Upper lobe of right lung (tissue), 1 donor: ENCODE results near the gene LRIG3. TPM values are rescaled to one million over a fixed set of nuclear protein-coding genes. Genes with fewer than 3 reads are reported as not detected.

Experiments used
- ATAC-seq: fragments of 200-7000 bp; cut with Tn5 transposase; one replicate; pipeline ENCODE4 v1.9.1; 2020; ENCODE audit warnings: mild to moderate bottlenecking, moderate library complexity
- DNase-seq: peaks from one replicate; pipeline ENCODE4 v3.0.0-alpha.2; 2020
- H3K27ac ChIP-seq: fragments of 200-600 bp; one replicate; pipeline ENCODE4 v1.8.0; 2022
- H3K27me3 ChIP-seq: fragments of 200-600 bp; one replicate; pipeline ENCODE4 v1.8.0; 2022; ENCODE audit warnings: mild to moderate bottlenecking
- H3K36me3 ChIP-seq: fragments of 200-600 bp; one replicate; pipeline ENCODE4 v1.8.0; 2022
- H3K4me1 ChIP-seq: fragments of 200-600 bp; one replicate; pipeline ENCODE4 v1.8.0; 2022
- H3K4me3 ChIP-seq: fragments of 200-600 bp; one replicate; pipeline ENCODE4 v1.8.0; 2022; ENCODE audit warnings: mild to moderate bottlenecking
- H3K9me3 ChIP-seq: fragments of 200-600 bp; one replicate; pipeline ENCODE4 v1.8.0; 2022
- CTCF ChIP-seq: fragments of 200-600 bp; IDR thresholded peaks from one replicate; pipeline ENCODE4 v1.8.0; 2022; ENCODE audit warnings: antibody characterized with exemption
- intact Hi-C: fragments of 100-400 bp; cut with DNase I; formaldehyde crosslinking; loops from one replicate; pipeline ENCODE4 v1.11.0; 2022
- total RNA-seq: library from RNA; stranded (reverse); fragmentation: NEBNext Ultra II Directional; extraction: Animal tissue kit (Norgen Biotek cat#: 25700); gene quantifications from one replicate; pipeline ENCODE4 v1.2.1, GENCODE V29; 2021
- donor health status: DM: no; HTN: yes; CAD: no; lungs with severe emphysema.

Gene LRIG3
- total RNA-seq, 1 donor from 2014 or later, result 40.5 TPM

DNA sequence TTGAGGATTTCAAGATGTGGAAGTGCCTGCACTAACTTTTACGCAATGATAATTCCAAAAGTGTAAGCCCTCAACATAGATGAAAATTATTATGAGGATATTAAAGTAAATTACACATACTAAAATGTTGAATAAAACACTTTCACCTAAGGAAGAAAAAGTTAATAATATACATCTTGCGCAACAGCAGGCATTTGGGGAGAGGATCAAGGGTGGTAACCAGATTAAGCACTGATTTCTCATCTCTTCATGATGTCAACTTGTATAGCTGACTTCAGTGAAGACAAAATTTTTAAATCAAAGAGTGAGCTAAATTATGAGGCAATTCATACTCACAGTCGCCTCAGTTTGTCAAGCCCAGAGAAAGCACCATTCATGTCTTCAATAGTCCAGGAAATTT is 33.8 kb downstream of the LRIG3 start:
- no peak for TF ChIP-seq CTCF
- intact Hi-C loops, result no loop called here
- ATAC-seq, result no peak
- Histone ChIP-seq H3K36me3 (peaks cover 78% of the 10 kb centered on the region), H3K27me3 (no peaks in the 10 kb centered on the region), H3K4me3 (no peak overlapping the region), H3K4me1 (no peaks in the 10 kb centered on the region), H3K27ac (no peak overlapping the region), H3K9me3 (no peaks in the 10 kb centered on the region)
- DNase-seq, result no peak

DNA sequence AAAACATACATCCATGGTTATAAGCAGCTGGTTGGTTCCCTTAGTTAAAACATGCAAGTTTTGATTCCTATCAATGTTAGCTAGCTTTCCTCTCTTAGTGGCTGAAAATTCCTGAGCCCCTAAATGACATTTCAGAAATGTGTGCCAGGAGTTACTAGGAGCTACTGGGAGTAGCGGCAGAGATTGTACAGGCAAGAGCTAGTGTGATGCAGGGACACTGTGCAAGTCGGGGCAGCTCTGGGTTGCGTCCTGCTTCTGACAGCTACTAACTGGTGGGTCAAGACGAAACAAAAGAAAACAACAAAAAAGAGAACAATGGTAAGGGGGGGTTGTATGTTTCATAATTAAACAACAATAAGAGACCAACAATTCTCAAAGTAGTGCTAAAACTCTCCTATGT is 35.4 kb downstream of the LRIG3 start:
- no peaks in the 10 kb centered on the region for H3K9me3 ChIP-seq
- no peaks in the 10 kb centered on the region for H3K27me3 ChIP-seq
- H3K27ac ChIP-seq, result no peak overlapping the region
- no peak for ATAC-seq
- TF ChIP-seq CTCF, result no peak
- DNase-seq, result no peak
- no peaks in the 10 kb centered on the region for H3K4me1 ChIP-seq
- peaks cover 88% of the 10 kb centered on the region for H3K36me3 ChIP-seq
- intact Hi-C loops, result no loop called here
- H3K4me3 ChIP-seq, result no peak overlapping the region

- no peak for TF ChIP-seq CTCF
- H3K27me3 ChIP-seq, result no peaks in the 10 kb centered on the region
- ATAC-seq (no peak), DNase-seq (no peak)
- no peaks in the 10 kb centered on the region for H3K4me1 ChIP-seq
- intact Hi-C loops, result no loop called here
- H3K4me3 ChIP-seq, result no peak overlapping the region
- no peaks in the 10 kb centered on the region for H3K9me3 ChIP-seq
- peaks cover 88% of the 10 kb centered on the region for H3K36me3 ChIP-seq
- no peak overlapping the region for H3K27ac ChIP-seq
Observed at GRCh38 chr12:58883576-58884334, 36.5 kb downstream of the LRIG3 start.

DNA sequence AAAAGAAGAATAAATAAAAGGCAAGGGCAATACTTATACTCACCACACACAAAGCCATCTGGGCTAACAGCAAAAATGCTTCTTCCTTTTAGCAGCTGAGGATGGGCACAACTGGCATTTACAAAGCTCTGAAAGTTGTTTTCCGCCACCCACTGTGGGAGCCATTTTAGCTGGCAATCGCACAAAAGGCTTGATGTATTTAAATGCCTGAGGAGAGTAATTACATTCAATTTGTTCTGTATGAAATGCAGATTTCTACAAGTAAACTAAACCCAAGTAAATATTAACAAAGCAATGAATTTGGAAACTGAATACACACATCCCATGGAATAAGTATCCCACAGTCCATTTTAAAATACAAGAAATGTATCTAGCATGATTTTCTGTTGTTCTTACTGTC is 37.5 kb downstream of the LRIG3 start:
- ATAC-seq, result no peak
- no peak for TF ChIP-seq CTCF
- H3K4me1 ChIP-seq, result no peaks in the 10 kb centered on the region
- intact Hi-C loops, result no loop called here
- H3K36me3 ChIP-seq, result peaks cover 88% of the 10 kb centered on the region
- H3K27ac ChIP-seq, result no peak overlapping the region
- no peaks in the 10 kb centered on the region for H3K9me3 ChIP-seq
- H3K4me3 ChIP-seq, result no peak overlapping the region
- no peak for DNase-seq
- no peaks in the 10 kb centered on the region for H3K27me3 ChIP-seq

GRCh38 chr12:58881816-58882215 is 38.5 kb downstream of the LRIG3 start:
- no peak for TF ChIP-seq CTCF
- Histone ChIP-seq H3K4me1 (no peaks in the 10 kb centered on the region), H3K36me3 (peaks cover 88% of the 10 kb centered on the region), H3K27ac (no peak overlapping the region), H3K4me3 (no peak overlapping the region), H3K9me3 (no peaks in the 10 kb centered on the region), H3K27me3 (no peaks in the 10 kb centered on the region)
- DNase-seq (no peak), ATAC-seq (no peak)
- intact Hi-C loops, result no loop called here

GRCh38 chr12:58880639-58881038 is 39.7 kb downstream of the LRIG3 start:
- DNase-seq (no peak), ATAC-seq (no peak)
- Histone ChIP-seq H3K27me3 (no peaks in the 10 kb centered on the region), H3K4me3 (no peak overlapping the region), H3K4me1 (no peaks in the 10 kb centered on the region), H3K9me3 (no peaks in the 10 kb centered on the region), H3K36me3 (peaks cover 92% of the 10 kb centered on the region), H3K27ac (no peak overlapping the region)
- no peak for TF ChIP-seq CTCF
- intact Hi-C loops, result no loop called here
